SK-N-SH (cell line): ENCODE results near the gene SLC36A4. TPM values are rescaled to one million over a fixed set of nuclear protein-coding genes. Genes with fewer than 3 reads are reported as not detected.

Experiments used
- CTCF ChIA-PET: fragments of 300-600, 350-600 bp; formaldehyde crosslinking; extraction: SDS; loops from one replicate; lab custom pipeline; 2021; lab: Yijun Ruan, JAX
- POLR2A ChIA-PET: fragments of 350-600 bp; sonication (Branson Sonifier 250); formaldehyde crosslinking; extraction: SDS; loops from one replicate; lab custom pipeline; 2020; ENCODE audit warnings: antibody characterized with exemption, inconsistent platforms; lab: Yijun Ruan, JAX
- DNase-seq: peaks from one replicate; pipeline ENCODE4 v3.0.0; 2012
- H2AFZ ChIP-seq: fragments of 200-600 bp; sonication (generic); 2 replicates; pipeline ENCODE4 v1.8.1; 2016; ENCODE audit warnings: antibody characterized with exemption, mild to moderate bottlenecking, low read depth
- H3F3A ChIP-seq: fragments of 200-600 bp; sonication (generic); replicated peaks from 2 replicates; pipeline ENCODE3; 2016; ENCODE audit warnings: antibody characterized with exemption, mild to moderate bottlenecking; ENCODE audit not compliant: insufficient read depth
- H3K27ac ChIP-seq, 2 experiments: fragments of 200-500 bp in 1 of 2; fragments of 200-600 bp in 1 of 2; sonication (Bioruptor generic) in 1 of 2; sonication (generic), shearing (Covaris generic) in 1 of 2; 2 replicates each; pipeline versions ENCODE4 v1.5.1 to v1.6.1; 2014 to 2016; ENCODE audit warnings: low read depth in 2 of 2, inconsistent platforms in 1 of 2, low read length in 1 of 2, mild to moderate bottlenecking in 1 of 2, mixed read lengths in 1 of 2
- H3K27me3 ChIP-seq: fragments of 200-600 bp; sonication (generic), shearing (Covaris generic); 2 replicates; pipeline ENCODE4 v1.6.1; 2016; ENCODE audit warnings: mixed run types; ENCODE audit not compliant: insufficient read depth
- H3K36me3 ChIP-seq, 2 experiments: fragments of 200-500 bp in 1 of 2; fragments of 200-600 bp in 1 of 2; sonication (Bioruptor generic) in 1 of 2; sonication (generic) in 1 of 2; replicated peaks in 1 of 2; 2 replicates each; pipeline versions ENCODE3 to v1.5.1; 2014 to 2016; ENCODE audit warnings: low read length in 1 of 2, mild to moderate bottlenecking in 1 of 2; ENCODE audit not compliant: insufficient read depth in 2 of 2, control insufficient read depth in 1 of 2
- H3K4me1 ChIP-seq, 2 experiments: fragments of 200-500 bp in 1 of 2; fragments of 200-600 bp in 1 of 2; sonication (Bioruptor generic) in 1 of 2; sonication (generic), shearing (Covaris generic) in 1 of 2; 2 replicates each; pipeline versions ENCODE4 v1.5.1 to v1.6.1; 2014 to 2016; ENCODE audit warnings: low read depth in 1 of 2, low read length in 1 of 2, mixed run types in 1 of 2; ENCODE audit not compliant: insufficient read depth in 2 of 2, control insufficient read depth in 1 of 2
- H3K4me2 ChIP-seq: fragments of 200-600 bp; sonication (generic), shearing (Covaris generic); 2 replicates; pipeline ENCODE4 v1.6.1; 2017; ENCODE audit warnings: mixed run types
- H3K4me3 ChIP-seq, 2 experiments: fragments of 200-500 bp in 1 of 2; fragments of 200-600 bp in 1 of 2; sonication (Bioruptor generic) in 1 of 2; sonication (generic), shearing (Covaris generic) in 1 of 2; 2 replicates each; pipeline versions ENCODE4 v1.5.1 to v1.8.1; 2014 to 2016; ENCODE audit warnings: low read depth in 2 of 2, inconsistent platforms in 1 of 2, low read length in 1 of 2, mild to moderate bottlenecking in 1 of 2, mixed read lengths in 1 of 2, moderate library complexity in 1 of 2
- H3K79me2 ChIP-seq: fragments of 200-600 bp; sonication (generic); 2 replicates; pipeline ENCODE4 v1.8.1; 2017; ENCODE audit warnings: mild to moderate bottlenecking; ENCODE audit not compliant: insufficient read depth
- H3K9ac ChIP-seq: fragments of 200-600 bp; sonication (generic); 2 replicates; pipeline ENCODE4 v1.6.1; 2017; ENCODE audit warnings: mixed run types
- H3K9me2 ChIP-seq: fragments of 200-600 bp; sonication (generic); 2 replicates; pipeline ENCODE4 v1.6.1; 2017; ENCODE audit warnings: mixed run types
- H3K9me3 ChIP-seq: fragments of 200-600 bp; sonication (generic); 2 replicates; pipeline ENCODE4 v1.6.1; 2017; ENCODE audit warnings: mixed run types, mild to moderate bottlenecking, moderate library complexity
- H4K20me1 ChIP-seq: fragments of 200-600 bp; sonication (generic); 2 replicates; pipeline ENCODE4 v1.6.1; 2017; ENCODE audit warnings: mild to moderate bottlenecking, mixed run types; ENCODE audit not compliant: insufficient read depth
- CTCF ChIP-seq: fragments of 200-600 bp; sonication (generic); IDR thresholded peaks from 2 replicates; pipeline ENCODE4 v1.6.1; 2017; ENCODE audit warnings: antibody characterized with exemption, mild to moderate bottlenecking, moderate library complexity
- ELF1 ChIP-seq: IDR thresholded peaks from 2 replicates; pipeline ENCODE4 v1.4.0; 2012
- FOSL2 ChIP-seq: IDR thresholded peaks from 2 replicates; pipeline ENCODE4 v1.4.0; 2012; ENCODE audit warnings: low read depth, mild to moderate bottlenecking, moderate library complexity, borderline replicate concordance
- FOXJ3 ChIP-seq: sonication (generic); formaldehyde crosslinking; IDR thresholded peaks from 2 replicates; pipeline ENCODE4 v1.5.1; 2020; ENCODE audit warnings: mild to moderate bottlenecking, missing genetic modification reagents
- FOXM1 ChIP-seq: IDR thresholded peaks from 2 replicates; pipeline ENCODE4 v1.4.0; 2012; ENCODE audit warnings: low read depth, mild to moderate bottlenecking
- GABPA ChIP-seq: IDR thresholded peaks from 2 replicates; pipeline ENCODE4 v1.4.0; 2012; ENCODE audit warnings: low read depth, mild to moderate bottlenecking
- MXI1 ChIP-seq: IDR thresholded peaks from 2 replicates; pipeline ENCODE4 v1.6.1; 2012; ENCODE audit warnings: mild to moderate bottlenecking, low read depth, low read length, improper control_type of control experiment
- NFIC ChIP-seq: IDR thresholded peaks from 2 replicates; pipeline ENCODE4 v1.4.0; 2012; ENCODE audit warnings: borderline replicate concordance
- NRF1 ChIP-seq: IDR thresholded peaks from 2 replicates; pipeline ENCODE4 v1.6.1; 2012; ENCODE audit warnings: low read depth, mild to moderate bottlenecking, low read length
- PBX3 ChIP-seq: IDR thresholded peaks from 2 replicates; pipeline ENCODE4; 2012
- POLR2AphosphoS5 ChIP-seq: IDR thresholded peaks from 2 replicates; pipeline ENCODE4 v1.6.1; 2012; ENCODE audit warnings: low read depth, low read length
- RAD21 ChIP-seq: IDR thresholded peaks from 2 replicates; pipeline ENCODE4 v1.6.1; 2012; ENCODE audit warnings: mild to moderate bottlenecking, low read length
- RCOR1 ChIP-seq: fragments of 150-350 bp; IDR thresholded peaks from 2 replicates; pipeline ENCODE4 v1.6.1; 2017; ENCODE audit warnings: antibody characterized with exemption, low read length
- REST ChIP-seq: IDR thresholded peaks from 2 replicates; pipeline ENCODE4 v1.6.1; 2012; ENCODE audit warnings: mild to moderate bottlenecking, low read depth, low read length, moderate library complexity
- RFX5 ChIP-seq: IDR thresholded peaks from 2 replicates; pipeline ENCODE4 v1.6.1; 2012; ENCODE audit warnings: mild to moderate bottlenecking, improper control_type of control experiment, low read length
- RXRA ChIP-seq: IDR thresholded peaks from 2 replicates; pipeline ENCODE4 v1.4.0; 2012; ENCODE audit warnings: low read depth, mild to moderate bottlenecking, borderline replicate concordance
- SIN3A ChIP-seq: IDR thresholded peaks from 2 replicates; pipeline ENCODE4 v1.6.1; 2012; ENCODE audit warnings: low read depth, mild to moderate bottlenecking, low read length, moderate library complexity, borderline replicate concordance
- SMC3 ChIP-seq: IDR thresholded peaks from 2 replicates; pipeline ENCODE4 v1.6.1; 2012; ENCODE audit warnings: low read depth, low read length, improper control_type of control experiment
- TAF1 ChIP-seq: IDR thresholded peaks from 2 replicates; pipeline ENCODE4 v1.6.1; 2012; ENCODE audit warnings: low read depth, mild to moderate bottlenecking, low read length, moderate library complexity, borderline replicate concordance
- YY1 ChIP-seq: IDR thresholded peaks from 2 replicates; pipeline ENCODE4 v1.4.0; 2012; ENCODE audit warnings: low read depth, mild to moderate bottlenecking
- WGBS: methylation state at CpG from one replicate; pipeline ENCODE4 v1.1.6; 2017; ENCODE audit warnings: low lambda C conversion rate; 5-methylcytosine and 5-hydroxymethylcytosine counted together
- polyA plus RNA-seq, 3 experiments: library from polyadenylated mRNA; depleted of rRNA; stranded (reverse); fragments of >200 nt; gene quantifications; 2 replicates each; pipeline ENCODE4 v1.2.3, GENCODE V29; 2012
- TF ChIP-seq, protein P1 (sequence below): IDR thresholded peaks from 2 replicates; pipeline ENCODE4 v1.4.0; 2012; ENCODE audit warnings: low read depth
- TF ChIP-seq, protein P2 (sequence below): IDR thresholded peaks from 2 replicates; pipeline ENCODE4 v1.4.0; 2012; ENCODE audit warnings: low read depth, borderline replicate concordance

SLC36A4 gene
- polyA plus RNA-seq, 1 of the 3 experiments (the other 2 are of a cell fraction), result 9.7 TPM

- POLR2A ChIA-PET, result no interaction called here
- H3K4me3 ChIP-seq, result no peak overlapping the region
- CTCF ChIA-PET, result interaction anchor here (4.6 kb wide), 1 partner anchor 10 kb away, joined by 19 read pairs; no protein-coding TSS in a partner anchor
- TF ChIP-seq, protein P1, sequence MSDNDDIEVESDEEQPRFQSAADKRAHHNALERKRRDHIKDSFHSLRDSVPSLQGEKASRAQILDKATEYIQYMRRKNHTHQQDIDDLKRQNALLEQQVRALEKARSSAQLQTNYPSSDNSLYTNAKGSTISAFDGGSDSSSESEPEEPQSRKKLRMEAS, result no peak
- TF ChIP-seq SMC3 (no peak), RFX5 (no peak), YY1 (no peak), MXI1 (no peak), NRF1 (no peak), RCOR1 (no peak), FOXM1 (no peak), SIN3A (no peak), RAD21 (no peak), TAF1 (no peak), PBX3 (no peak), FOSL2 (no peak), POLR2AphosphoS5 (no peak), FOXJ3 (CRISPR knock-in tag) (no peak), NFIC (no peak), ELF1 (no peak)
- TF ChIP-seq, protein P2, sequence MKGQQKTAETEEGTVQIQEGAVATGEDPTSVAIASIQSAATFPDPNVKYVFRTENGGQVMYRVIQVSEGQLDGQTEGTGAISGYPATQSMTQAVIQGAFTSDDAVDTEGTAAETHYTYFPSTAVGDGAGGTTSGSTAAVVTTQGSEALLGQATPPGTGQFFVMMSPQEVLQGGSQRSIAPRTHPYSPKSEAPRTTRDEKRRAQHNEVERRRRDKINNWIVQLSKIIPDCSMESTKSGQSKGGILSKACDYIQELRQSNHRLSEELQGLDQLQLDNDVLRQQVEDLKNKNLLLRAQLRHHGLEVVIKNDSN, result no peak
- TF ChIP-seq, all 33 proteins: peak for 0
- 91% methylated on average over 2 of the region's 2 CpGs for WGBS
- H3K9me2 ChIP-seq, result no peaks in the 10 kb centered on the region
- no peaks in the 10 kb centered on the region for H4K20me1 ChIP-seq
- H2AFZ ChIP-seq, result no peak overlapping the region
- H3K27me3 ChIP-seq, result no peaks in the 10 kb centered on the region
- no peak overlapping the region for H3K9ac ChIP-seq
- H3K79me2 ChIP-seq, result no peaks in the 10 kb centered on the region
- no peaks in the 10 kb centered on the region for H3K9me3 ChIP-seq
- no peak overlapping the region for H3K4me2 ChIP-seq
- H3F3A ChIP-seq, result no peaks in the 10 kb centered on the region
- H3K36me3 ChIP-seq, result peaks cover 49 to 59% of the 10 kb centered on the region in 2 experiments
- no peak overlapping the region for H3K27ac ChIP-seq
- no peak for DNase-seq
- H3K4me1 ChIP-seq, result no peaks in the 10 kb centered on the region; a peak in 1 of 4 replicates
Measured at GRCh38 chr11:93159721-93160120, 38.1 kb downstream of the SLC36A4 start.

DNA sequence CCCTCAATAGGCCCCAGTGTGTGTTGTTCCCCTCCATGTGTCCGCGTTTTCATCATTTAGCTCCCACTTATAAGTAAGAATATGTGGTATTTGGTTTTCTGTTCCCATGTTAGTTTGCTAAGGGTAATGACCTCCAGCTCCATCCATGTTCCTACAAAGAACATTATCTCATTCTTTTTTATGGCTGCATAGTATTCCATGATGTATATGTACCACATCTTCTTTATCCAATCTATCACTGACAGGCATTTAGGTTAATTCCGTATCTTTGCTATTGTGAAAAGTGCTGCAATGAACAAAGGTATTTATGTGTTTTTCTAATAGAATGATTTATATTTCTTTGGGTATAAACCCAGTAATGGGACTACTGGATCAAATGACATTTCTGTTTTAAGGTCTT is 42.1 kb downstream of the SLC36A4 start:
- Histone ChIP-seq H3K4me1 (no peaks in the 10 kb centered on the region; a peak in 1 of 4 replicates), H3K27ac (no peak overlapping the region), H4K20me1 (no peaks in the 10 kb centered on the region), H3K4me3 (no peak overlapping the region), H3K36me3 (peaks cover 34 to 41% of the 10 kb centered on the region in 2 experiments), H2AFZ (no peak overlapping the region), H3F3A (no peaks in the 10 kb centered on the region), H3K79me2 (no peaks in the 10 kb centered on the region), H3K9me2 (no peaks in the 10 kb centered on the region), H3K9me3 (no peaks in the 10 kb centered on the region), H3K9ac (no peak overlapping the region), H3K4me2 (no peak overlapping the region), H3K27me3 (no peaks in the 10 kb centered on the region)
- ChIA-PET CTCF (interaction anchor here (1.3 to 2.0 kb wide), 2 partner anchors 13 to 214 kb away, joined by 4 to 10 read pairs; no protein-coding TSS in a partner anchor), POLR2A (no interaction called here)
- no peak for DNase-seq
- 96% methylated on average over 3 of the region's 3 CpGs for WGBS
- TF ChIP-seq RXRA (no peak), REST (no peak), GABPA (no peak), CTCF (no peak)
